KMS-11 (cell line): ENCODE measurements around the gene VDR.

Source experiments
- H2AFZ ChIP-seq: fragments of 200-600 bp; sonication (generic); 2 replicates; pipeline ENCODE4 v1.6.1; 2016; ENCODE audit warnings: antibody characterized with exemption, mixed run types, low read depth
- H3K27ac ChIP-seq: fragments of 200-600 bp; sonication (generic); 2 replicates; pipeline ENCODE4 v1.6.1; 2016; ENCODE audit warnings: mild to moderate bottlenecking, mixed run types
- H3K27me3 ChIP-seq: fragments of 200-600 bp; sonication (generic); 2 replicates; pipeline ENCODE4 v1.6.1; 2017; ENCODE audit warnings: mild to moderate bottlenecking, low read depth, mixed run types, moderate library complexity; ENCODE audit not compliant: insufficient read depth
- H3K36me3 ChIP-seq: fragments of 200-600 bp; sonication (generic); 2 replicates; pipeline ENCODE4 v1.6.1; 2017; ENCODE audit warnings: mild to moderate bottlenecking, mixed run types; ENCODE audit not compliant: insufficient read depth
- H3K4me1 ChIP-seq: fragments of 200-600 bp; sonication (generic); 2 replicates; pipeline ENCODE4 v1.6.1; 2016; ENCODE audit warnings: mild to moderate bottlenecking, low read depth, mixed run types; ENCODE audit not compliant: poor library complexity, severe bottlenecking
- H3K4me2 ChIP-seq: fragments of 200-600 bp; sonication (generic); 2 replicates; pipeline ENCODE4 v1.7.0; 2016; ENCODE audit warnings: mild to moderate bottlenecking, mixed run types
- H3K4me3 ChIP-seq: fragments of 200-600 bp; sonication (generic); IDR thresholded peaks from 2 replicates; pipeline ENCODE4 v1.6.1; 2017; ENCODE audit warnings: low read depth, low read length, mixed read lengths; ENCODE audit not compliant: insufficient read depth
- H3K79me2 ChIP-seq: fragments of 200-600 bp; sonication (generic); 2 replicates; pipeline ENCODE4 v1.6.1; 2016; ENCODE audit warnings: low read depth, mixed run types; ENCODE audit not compliant: insufficient read depth
- H3K9ac ChIP-seq: fragments of 200-600 bp; sonication (generic); 2 replicates; pipeline ENCODE4 v1.6.1; 2016; ENCODE audit warnings: mild to moderate bottlenecking, mixed run types
- H4K20me1 ChIP-seq: fragments of 200-600 bp; sonication (generic); 2 replicates; pipeline ENCODE4 v1.6.1; 2016; ENCODE audit warnings: mild to moderate bottlenecking, mixed run types; ENCODE audit not compliant: insufficient read depth
- CTCF ChIP-seq: fragments of 200-600 bp; sonication (generic); conservative IDR thresholded peaks from 2 replicates; pipeline ENCODE4 v1.6.1; 2017; ENCODE audit warnings: low read depth, mild to moderate bottlenecking, antibody characterized with exemption, low read length, moderate library complexity, mixed read lengths

VDR gene

GRCh38 chr12:47828008-47828975, 76.5 kb downstream of the VDR start:
- Histone ChIP-seq H4K20me1 (no peaks in the 10 kb centered on the region), H3K4me1 (peaks cover 68% of the 10 kb centered on the region), H3K27ac (no peak overlapping the region), H3K4me2 (no peak overlapping the region), H3K4me3 (no peak overlapping the region), H2AFZ (no peak overlapping the region), H3K9ac (no peak overlapping the region), H3K36me3 (no peaks in the 10 kb centered on the region), H3K79me2 (no peaks in the 10 kb centered on the region), H3K27me3 (no peaks in the 10 kb centered on the region)
- no peak for TF ChIP-seq CTCF

- no peaks in the 10 kb centered on the region for H4K20me1 ChIP-seq
- H3K27ac ChIP-seq, result no peak overlapping the region
- no peak overlapping the region for H3K9ac ChIP-seq
- no peaks in the 10 kb centered on the region for H3K36me3 ChIP-seq
- peak overlapping the region; percentile 64 for H3K4me2 ChIP-seq
- H3K27me3 ChIP-seq, result no peaks in the 10 kb centered on the region
- peaks cover 10% of the 10 kb centered on the region; the same call in 1 of the 2 replicates for H3K79me2 ChIP-seq
- no peak for TF ChIP-seq CTCF
- 0 out of 2 replicates have a peak overlapping the region, but pooled peaks have one; percentile 39 for H2AFZ ChIP-seq
- H3K4me1 ChIP-seq, result peaks cover 79% of the 10 kb centered on the region
- no peak overlapping the region for H3K4me3 ChIP-seq
These were observed 79.6 kb downstream of the VDR start for GRCh38 chr12:47825173-47825639.

GRCh38 chr12:47824635-47825034, 80.2 kb downstream of the VDR start:
- peak overlapping the region; percentile 64 for H3K4me2 ChIP-seq
- no peaks in the 10 kb centered on the region for H3K27me3 ChIP-seq
- H3K4me3 ChIP-seq, result no peak overlapping the region
- H3K4me1 ChIP-seq, result peaks cover 79% of the 10 kb centered on the region
- H2AFZ ChIP-seq, result peak overlapping the region; percentile 39
- TF ChIP-seq CTCF, result no peak
- H3K9ac ChIP-seq, result no peak overlapping the region
- no peaks in the 10 kb centered on the region for H3K36me3 ChIP-seq
- H4K20me1 ChIP-seq, result no peaks in the 10 kb centered on the region
- peaks cover 12% of the 10 kb centered on the region; the same call in 1 of the 2 replicates for H3K79me2 ChIP-seq
- peak overlapping the region; percentile 22; the same call in 1 of the 2 replicates for H3K27ac ChIP-seq

- peak overlapping the region; percentile 64 for H3K4me2 ChIP-seq
- peaks cover 79% of the 10 kb centered on the region for H3K4me1 ChIP-seq
- no peak overlapping the region for H3K9ac ChIP-seq
- H4K20me1 ChIP-seq, result no peaks in the 10 kb centered on the region
- H2AFZ ChIP-seq, result peak overlapping the region; percentile 39
- no peaks in the 10 kb centered on the region for H3K36me3 ChIP-seq
- H3K4me3 ChIP-seq, result no peak overlapping the region
- H3K27ac ChIP-seq, result peak overlapping the region; percentile 22; the same call in 1 of the 2 replicates
- H3K27me3 ChIP-seq, result no peaks in the 10 kb centered on the region
- peaks cover 13% of the 10 kb centered on the region; the same call in 1 of the 2 replicates for H3K79me2 ChIP-seq
- no peak for TF ChIP-seq CTCF
These were observed 80.6 kb downstream of the VDR start for GRCh38 chr12:47824198-47824597.
